HEK293 (cell line): ENCODE data around the gene ACIN1.
A peak's percentile ranks its signal among the peaks of the same experiment; 100 is the strongest.

ENCODE experiments used
- CTCF ChIA-PET: fragments of 350-600 bp; formaldehyde crosslinking; extraction: SDS; loops from one replicate; lab custom pipeline; 2021; ENCODE audit warnings: antibody characterized with exemption; lab: Yijun Ruan, JAX
- POLR2A ChIA-PET: fragments of 300-600 bp; formaldehyde crosslinking; extraction: SDS; loops from one replicate; lab custom pipeline; 2020; ENCODE audit warnings: antibody characterized with exemption, inconsistent platforms; lab: Yijun Ruan, JAX
- H3K27ac ChIP-seq: fragments of 200-500 bp; sonication (Bioruptor generic); 2 replicates; pipeline ENCODE4 v1.5.1; 2014; ENCODE audit warnings: low read depth, low read length, control low read depth, inconsistent platforms; ENCODE audit errors: extremely low read depth
- H3K36me3 ChIP-seq, 2 experiments: fragments of 200-500 bp in 1 of 2; sonication (Bioruptor generic) in 1 of 2; 1 replicate in 1 of 2; 2 replicates in 1 of 2; pipeline ENCODE4 v1.5.1; 2014 to 2017; ENCODE audit warnings: inconsistent platforms in 2 of 2, low read length in 2 of 2; ENCODE audit not compliant: control insufficient read depth in 2 of 2, insufficient read depth in 1 of 2
- H3K4me1 ChIP-seq: fragments of 200-500 bp; sonication (Bioruptor generic); 2 replicates; pipeline ENCODE4 v1.5.1; 2014; ENCODE audit warnings: mild to moderate bottlenecking, low read length, inconsistent platforms; ENCODE audit not compliant: control insufficient read depth, insufficient read depth
- H3K4me3 ChIP-seq: 2 replicates; pipeline ENCODE4 v1.5.1; 2011; ENCODE audit warnings: low read depth, mild to moderate bottlenecking, control low read depth, low read length, moderate library complexity
- H3K9me3 ChIP-seq: fragments of 200-500 bp; sonication (Bioruptor generic); 2 replicates; pipeline ENCODE4 v1.5.1; 2014; ENCODE audit warnings: low read depth, low read length, inconsistent platforms; ENCODE audit not compliant: control insufficient read depth, insufficient read depth
- FEZF1 ChIP-seq: fragments of 450-650 bp; formaldehyde crosslinking; IDR thresholded peaks from 2 replicates; pipeline ENCODE4 v1.5.1; 2016; ENCODE audit warnings: missing biosample characterization, missing genetic modification characterization
- GLIS1 ChIP-seq: fragments of 450-650 bp; formaldehyde crosslinking; IDR thresholded peaks from 2 replicates; pipeline ENCODE4 v1.5.1; 2016; ENCODE audit warnings: missing biosample characterization, missing genetic modification characterization
- GLIS2 ChIP-seq: fragments of 450-650 bp; formaldehyde crosslinking; IDR thresholded peaks from 2 replicates; pipeline ENCODE4 v1.5.1; 2016; ENCODE audit warnings: missing biosample characterization, missing genetic modification characterization
- IKZF3 ChIP-seq: fragments of 450-650 bp; IDR thresholded peaks from 2 replicates; pipeline ENCODE4 v1.5.0; 2018; ENCODE audit warnings: missing biosample characterization, mild to moderate bottlenecking, missing genetic modification characterization, moderate library complexity
- KLF8 ChIP-seq: fragments of 450-650 bp; formaldehyde crosslinking; IDR thresholded peaks from 2 replicates; pipeline ENCODE4 v1.5.1; 2016; ENCODE audit warnings: missing biosample characterization, missing genetic modification characterization
- PRDM4 ChIP-seq: fragments of 450-650 bp; formaldehyde crosslinking; IDR thresholded peaks from 2 replicates; pipeline ENCODE4 v1.5.1; 2017; ENCODE audit warnings: missing biosample characterization, missing genetic modification characterization
- RBAK ChIP-seq: fragments of 450-650 bp; formaldehyde crosslinking; IDR thresholded peaks from 2 replicates; pipeline ENCODE4 v1.5.1; 2016; ENCODE audit warnings: missing biosample characterization, missing genetic modification characterization
- SP3 ChIP-seq: fragments of 450-650 bp; formaldehyde crosslinking; IDR thresholded peaks from 2 replicates; pipeline ENCODE4 v1.5.1; 2016; ENCODE audit warnings: missing biosample characterization, missing genetic modification characterization
- ZBTB26 ChIP-seq: fragments of 450-650 bp; formaldehyde crosslinking; optimal IDR thresholded peaks from 2 replicates; pipeline ENCODE3; 2016; ENCODE audit warnings: missing biosample characterization, mild to moderate bottlenecking, missing genetic modification characterization
- ZBTB7A ChIP-seq: fragments of 450-650 bp; formaldehyde crosslinking; IDR thresholded peaks from 2 replicates; pipeline ENCODE4 v1.5.1; 2016; ENCODE audit warnings: low read depth, missing biosample characterization, missing genetic modification characterization
- ZEB2 ChIP-seq: fragments of 450-650 bp; formaldehyde crosslinking; IDR thresholded peaks from 2 replicates; pipeline ENCODE4 v1.5.1; 2016; ENCODE audit warnings: missing biosample characterization, missing genetic modification characterization
- ZNF174 ChIP-seq: fragments of 450-650 bp; formaldehyde crosslinking; IDR thresholded peaks from 2 replicates; pipeline ENCODE4 v1.5.0; 2017; ENCODE audit warnings: missing biosample characterization, mild to moderate bottlenecking, missing genetic modification characterization
- ZNF175 ChIP-seq: fragments of 450-650 bp; formaldehyde crosslinking; IDR thresholded peaks from 2 replicates; pipeline ENCODE4 v1.5.1; 2016; ENCODE audit warnings: missing biosample characterization, missing genetic modification characterization
- ZNF19 ChIP-seq: fragments of 450-650 bp; formaldehyde crosslinking; IDR thresholded peaks from 2 replicates; pipeline ENCODE4; 2016; ENCODE audit warnings: missing biosample characterization, missing genetic modification characterization, low read depth
- ZNF311 ChIP-seq: fragments of 450-650 bp; formaldehyde crosslinking; IDR thresholded peaks from 2 replicates; pipeline ENCODE4 v1.5.1; 2017; ENCODE audit warnings: missing biosample characterization, missing genetic modification characterization, borderline replicate concordance
- ZNF324 ChIP-seq: fragments of 450-650 bp; formaldehyde crosslinking; IDR thresholded peaks from 2 replicates; pipeline ENCODE4 v1.5.1; 2016; ENCODE audit warnings: missing biosample characterization, missing genetic modification characterization
- ZNF366 ChIP-seq: fragments of 450-650 bp; formaldehyde crosslinking; conservative IDR thresholded peaks from 2 replicates; pipeline ENCODE4 v1.5.1; 2016; ENCODE audit warnings: missing biosample characterization, missing genetic modification characterization
- ZNF510 ChIP-seq: fragments of 450-650 bp; formaldehyde crosslinking; IDR thresholded peaks from 2 replicates; pipeline ENCODE4 v1.5.1; 2018; ENCODE audit warnings: mild to moderate bottlenecking, missing genetic modification characterization, missing biosample characterization; ENCODE audit not compliant: insufficient replicate concordance
- ZNF521 ChIP-seq: fragments of 450-650 bp; formaldehyde crosslinking; IDR thresholded peaks from 2 replicates; pipeline ENCODE4 v1.5.1; 2017; ENCODE audit warnings: missing biosample characterization, mild to moderate bottlenecking, missing genetic modification characterization
- ZNF544 ChIP-seq: fragments of 450-650 bp; formaldehyde crosslinking; IDR thresholded peaks from 2 replicates; pipeline ENCODE4 v1.5.0; 2017; ENCODE audit warnings: missing biosample characterization, missing genetic modification characterization
- ZNF600 ChIP-seq: fragments of 450-650 bp; formaldehyde crosslinking; IDR thresholded peaks from 2 replicates; pipeline ENCODE4 v1.5.1; 2016; ENCODE audit warnings: missing biosample characterization, missing genetic modification characterization
- ZNF610 ChIP-seq: fragments of 450-650 bp; formaldehyde crosslinking; IDR thresholded peaks from 2 replicates; pipeline ENCODE4 v1.5.1; 2016; ENCODE audit warnings: missing biosample characterization, missing genetic modification characterization, borderline replicate concordance
- ZNF658 ChIP-seq: fragments of 450-650 bp; formaldehyde crosslinking; IDR thresholded peaks from 2 replicates; pipeline ENCODE4; 2016; ENCODE audit warnings: missing biosample characterization, missing genetic modification characterization
- ZNF660 ChIP-seq: fragments of 450-650 bp; IDR thresholded peaks from 2 replicates; pipeline ENCODE4 v1.5.1; 2018; ENCODE audit warnings: missing biosample characterization, mild to moderate bottlenecking, missing genetic modification characterization
- ZNF670 ChIP-seq: fragments of 450-650 bp; formaldehyde crosslinking; IDR thresholded peaks from 2 replicates; pipeline ENCODE4 v1.5.1; 2016; ENCODE audit warnings: missing biosample characterization, missing genetic modification characterization, low read depth
- ZNF677 ChIP-seq: fragments of 450-650 bp; IDR thresholded peaks from 2 replicates; pipeline ENCODE4 v1.5.0; 2018; ENCODE audit warnings: missing biosample characterization, mild to moderate bottlenecking, missing genetic modification characterization, moderate library complexity
- ZNF701 ChIP-seq: fragments of 450-650 bp; formaldehyde crosslinking; IDR thresholded peaks from 2 replicates; pipeline ENCODE4 v1.5.1; 2016; ENCODE audit warnings: missing biosample characterization, missing genetic modification characterization
- ZNF791 ChIP-seq: fragments of 450-650 bp; formaldehyde crosslinking; IDR thresholded peaks from 2 replicates; pipeline ENCODE4 v1.5.1; 2016; ENCODE audit warnings: missing biosample characterization, missing genetic modification characterization
- TF ChIP-seq, protein P1 (sequence below): fragments of 450-650 bp; formaldehyde crosslinking; IDR thresholded peaks from 2 replicates; pipeline ENCODE4 v1.5.1; 2017; ENCODE audit warnings: missing biosample characterization, missing genetic modification characterization
- TF ChIP-seq, protein P2 (sequence below): fragments of 450-650 bp; formaldehyde crosslinking; conservative IDR thresholded peaks from 2 replicates; pipeline ENCODE4 v1.5.1; 2016; ENCODE audit warnings: low read depth, missing biosample characterization, missing genetic modification characterization

Gene ACIN1

DNA sequence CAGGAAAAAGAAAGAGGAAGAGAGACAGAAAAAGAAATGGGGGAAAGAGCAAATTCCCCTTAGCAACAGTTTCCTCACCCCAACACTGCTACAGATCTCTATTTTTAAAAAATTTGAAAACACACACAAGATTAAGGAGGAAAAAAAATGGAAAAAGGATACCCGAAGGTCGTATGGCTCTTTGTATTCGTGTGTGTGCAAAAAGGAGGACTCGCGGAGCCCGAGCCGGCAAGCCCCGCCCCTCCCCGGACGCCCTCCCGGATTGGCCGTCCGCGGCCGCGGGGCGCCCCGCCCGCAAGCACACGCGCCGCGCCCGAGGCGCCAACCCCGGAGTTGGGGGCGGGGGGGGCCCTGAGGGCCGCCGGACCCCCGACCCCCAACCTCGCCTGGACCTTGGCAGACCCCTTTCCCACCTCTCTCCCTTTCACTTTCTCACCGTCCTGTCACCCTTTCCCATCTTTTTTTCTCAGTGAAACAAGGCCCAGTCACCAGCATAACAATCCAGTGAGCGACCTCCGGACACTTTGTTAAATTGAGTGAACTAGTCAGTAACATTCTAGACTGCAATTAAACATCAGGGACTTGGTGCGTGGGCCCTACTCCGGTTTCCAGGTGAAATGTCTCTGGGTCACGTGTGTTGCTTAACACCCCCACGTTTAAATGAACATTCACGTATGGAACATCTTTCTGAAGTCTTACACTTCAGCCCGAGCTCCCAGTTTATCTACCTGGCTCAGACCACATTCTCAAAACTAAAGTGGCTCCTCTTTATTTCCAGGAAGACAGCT, 84.8 kb downstream of the ACIN1 start, which contains the start of gene C14orf93:
Gene C14orf93, minus strand, starts transcription at position 205 of the 788 bp plus-strand sequence. CDS start 11,120 bp downstream, outside the sequence.
- ChIA-PET CTCF (interaction anchor here (0.7 kb wide), 1 partner anchor 59 kb away, joined by 4 read pairs; no protein-coding TSS in a partner anchor), POLR2A (interaction anchor here (0.5 to 1.0 kb wide), 3 partner anchors 9 to 24 kb away, joined by 3 to 5 read pairs (median 3); no protein-coding TSS in a partner anchor)
- Histone ChIP-seq H3K9me3 (no peaks in the 10 kb centered on the region), H3K36me3 (no peaks in the 10 kb centered on the region), H3K27ac (peak within 1 kb of the TSS; percentile 58; the same call in 1 of the 2 replicates), H3K4me1 (peaks cover 8% of the 10 kb centered on the region; the same call in 1 of the 2 replicates), H3K4me3 (peak within 1 kb of the TSS; percentile 52)
- TF ChIP-seq ZNF521 (tag by site-specific recombination) = no peak
- no peak for TF ChIP-seq ZNF660 (tag by site-specific recombination)
- 0 out of 2 replicates have a peak, but pooled peaks have one; percentile 47 for TF ChIP-seq ZNF600 (tag by site-specific recombination)
- TF ChIP-seq IKZF3 (tag by site-specific recombination) = 0 out of 2 replicates have a peak, but pooled peaks have one; percentile 10
- no peak for TF ChIP-seq ZNF174 (tag by site-specific recombination)
- TF ChIP-seq GLIS2 (tag by site-specific recombination) = 0 out of 2 replicates have a peak, but pooled peaks have one; percentile 46
- TF ChIP-seq ZNF324 (tag by site-specific recombination) = peak; percentile 56; the same call in 1 of the 2 replicates
- peak; percentile 68 for TF ChIP-seq ZNF366
- no peak for TF ChIP-seq RBAK (tag by site-specific recombination)
- no peak for TF ChIP-seq ZNF510
- peak; percentile 40; the same call in 1 of the 2 replicates for TF ChIP-seq GLIS1 (tag by site-specific recombination)
- no peak for TF ChIP-seq ZNF677 (tag by site-specific recombination)
- TF ChIP-seq ZNF658 (tag by site-specific recombination) = no peak
- TF ChIP-seq ZNF610 (tag by site-specific recombination) = no peak
- TF ChIP-seq ZNF311 (tag by site-specific recombination) = no peak
- TF ChIP-seq ZNF670 (tag by site-specific recombination) = no peak
- TF ChIP-seq ZNF19 (tag by site-specific recombination) = no peak
- TF ChIP-seq ZEB2 (tag by site-specific recombination) = peak; percentile 90
- TF ChIP-seq ZNF544 (tag by site-specific recombination) = no peak
- TF ChIP-seq PRDM4 = no peak
- TF ChIP-seq, protein P1, sequence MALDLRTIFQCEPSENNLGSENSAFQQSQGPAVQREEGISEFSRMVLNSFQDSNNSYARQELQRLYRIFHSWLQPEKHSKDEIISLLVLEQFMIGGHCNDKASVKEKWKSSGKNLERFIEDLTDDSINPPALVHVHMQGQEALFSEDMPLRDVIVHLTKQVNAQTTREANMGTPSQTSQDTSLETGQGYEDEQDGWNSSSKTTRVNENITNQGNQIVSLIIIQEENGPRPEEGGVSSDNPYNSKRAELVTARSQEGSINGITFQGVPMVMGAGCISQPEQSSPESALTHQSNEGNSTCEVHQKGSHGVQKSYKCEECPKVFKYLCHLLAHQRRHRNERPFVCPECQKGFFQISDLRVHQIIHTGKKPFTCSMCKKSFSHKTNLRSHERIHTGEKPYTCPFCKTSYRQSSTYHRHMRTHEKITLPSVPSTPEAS (tag by site-specific recombination) = no peak
- TF ChIP-seq ZNF175 (tag by site-specific recombination) = no peak
- 0 out of 2 replicates have a peak, but pooled peaks have one; percentile 40 for TF ChIP-seq SP3 (tag by site-specific recombination)
- TF ChIP-seq, protein P2, sequence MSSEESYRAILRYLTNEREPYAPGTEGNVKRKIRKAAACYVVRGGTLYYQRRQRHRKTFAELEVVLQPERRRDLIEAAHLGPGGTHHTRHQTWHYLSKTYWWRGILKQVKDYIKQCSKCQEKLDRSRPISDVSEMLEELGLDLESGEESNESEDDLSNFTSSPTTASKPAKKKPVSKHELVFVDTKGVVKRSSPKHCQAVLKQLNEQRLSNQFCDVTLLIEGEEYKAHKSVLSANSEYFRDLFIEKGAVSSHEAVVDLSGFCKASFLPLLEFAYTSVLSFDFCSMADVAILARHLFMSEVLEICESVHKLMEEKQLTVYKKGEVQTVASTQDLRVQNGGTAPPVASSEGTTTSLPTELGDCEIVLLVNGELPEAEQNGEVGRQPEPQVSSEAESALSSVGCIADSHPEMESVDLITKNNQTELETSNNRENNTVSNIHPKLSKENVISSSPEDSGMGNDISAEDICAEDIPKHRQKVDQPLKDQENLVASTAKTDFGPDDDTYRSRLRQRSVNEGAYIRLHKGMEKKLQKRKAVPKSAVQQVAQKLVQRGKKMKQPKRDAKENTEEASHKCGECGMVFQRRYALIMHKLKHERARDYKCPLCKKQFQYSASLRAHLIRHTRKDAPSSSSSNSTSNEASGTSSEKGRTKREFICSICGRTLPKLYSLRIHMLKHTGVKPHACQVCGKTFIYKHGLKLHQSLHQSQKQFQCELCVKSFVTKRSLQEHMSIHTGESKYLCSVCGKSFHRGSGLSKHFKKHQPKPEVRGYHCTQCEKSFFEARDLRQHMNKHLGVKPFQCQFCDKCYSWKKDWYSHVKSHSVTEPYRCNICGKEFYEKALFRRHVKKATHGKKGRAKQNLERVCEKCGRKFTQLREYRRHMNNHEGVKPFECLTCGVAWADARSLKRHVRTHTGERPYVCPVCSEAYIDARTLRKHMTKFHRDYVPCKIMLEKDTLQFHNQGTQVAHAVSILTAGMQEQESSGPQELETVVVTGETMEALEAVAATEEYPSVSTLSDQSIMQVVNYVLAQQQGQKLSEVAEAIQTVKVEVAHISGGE = no peak
- peak; percentile 61 for TF ChIP-seq FEZF1 (tag by site-specific recombination)
- TF ChIP-seq ZBTB7A (tag by site-specific recombination) = peak; percentile 97
- TF ChIP-seq ZBTB26 (tag by site-specific recombination) = peak; percentile 59
- no peak for TF ChIP-seq ZNF701 (tag by site-specific recombination)
- TF ChIP-seq ZNF791 = no peak
- peak; percentile 34; the same call in 1 of the 2 replicates for TF ChIP-seq KLF8 (tag by site-specific recombination)
